Smooth muscle cell of bladder (primary cell): ENCODE measurements around the gene CCN6. TPM values are rescaled to one million over a fixed set of nuclear protein-coding genes. Genes with fewer than 3 reads are reported as not detected.

Experiments used
- total RNA-seq: library from RNA; depleted of rRNA; stranded (reverse); fragments of >200 nt; gene quantifications from 2 replicates; pipeline ENCODE4 v1.2.3, GENCODE V29; 2014

The CCN6 gene
- total RNA-seq = not detected in 2 replicates

DNA sequence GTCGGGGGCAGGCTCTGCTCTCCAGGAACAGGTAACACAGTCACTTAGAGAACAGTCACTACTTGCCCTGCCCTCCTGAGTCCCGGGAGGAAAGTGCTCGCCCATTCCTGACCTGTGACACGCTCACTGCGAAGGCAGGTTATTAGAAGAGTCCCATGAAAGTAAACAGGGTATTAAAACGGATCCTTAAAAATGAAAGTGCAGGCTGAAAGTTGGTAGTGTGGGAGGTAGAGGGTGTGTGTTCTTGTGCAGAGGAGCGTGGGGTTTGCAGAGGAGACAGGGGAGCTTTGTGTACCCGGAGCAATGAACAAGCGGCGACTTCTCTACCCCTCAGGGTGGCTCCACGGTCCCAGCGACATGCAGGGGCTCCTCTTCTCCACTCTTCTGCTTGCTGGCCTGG is at the start of gene CCN6:
CCN6 (plus strand) TSS at position 104 of the 400 bp plus-strand sequence; CDS start at position 358, 254 bp downstream.

DNA sequence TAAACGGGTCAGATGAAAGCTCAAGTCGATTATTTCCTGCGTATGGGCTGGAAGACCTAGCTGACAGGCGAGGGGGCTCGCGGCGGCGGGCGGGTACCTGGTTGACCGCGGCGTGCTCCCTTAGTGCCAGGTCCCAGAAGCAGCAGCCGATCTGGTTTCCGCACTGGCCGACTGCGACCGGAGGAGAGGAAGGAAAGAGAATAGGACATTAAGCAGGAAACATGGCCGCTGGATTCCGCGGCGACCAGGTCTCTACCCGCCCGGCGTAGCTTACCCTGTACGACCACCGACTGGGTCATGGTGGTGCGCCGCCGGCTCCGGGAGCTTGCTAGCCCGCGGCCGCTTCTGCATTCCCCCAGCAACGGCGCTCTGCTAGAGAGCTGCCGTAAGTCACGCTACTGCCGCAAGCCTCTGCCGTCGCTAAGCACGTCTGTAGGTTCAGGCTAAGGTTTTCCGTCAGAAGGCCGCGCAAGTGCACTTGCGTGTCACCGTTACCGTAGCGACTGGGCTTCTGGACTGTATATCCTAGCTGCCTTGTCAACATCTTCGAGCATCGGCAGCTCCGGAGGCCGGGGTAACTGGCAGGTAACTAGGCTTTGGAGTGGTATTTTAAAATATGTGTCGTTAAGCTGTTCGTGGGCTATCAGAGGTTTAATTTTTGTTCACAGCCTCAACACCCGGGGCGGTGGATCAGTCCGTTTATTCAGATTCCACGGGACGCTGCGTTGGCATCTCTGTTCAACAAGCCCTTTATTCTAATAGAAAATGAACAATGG is 33.4 kb downstream of the CCN6 start, which contains the start of the genes FAM229B and TUBE1:
FAM229B (plus strand) TSS at position 456 of the 776 bp plus-strand sequence. CDS start 11,693 bp downstream, outside the sequence.
TUBE1 (minus strand) TSS at position 347 of the 776 bp plus-strand sequence; CDS start at position 299, 48 bp downstream.

Other genes with a start within 250 kb of the CCN6 start
- 150 and 158 TPM in 2 replicates for gene FYN, start 180.7 kb upstream of the CCN6 start, total RNA-seq
- gene TUBE1, start 33.4 kb downstream of the CCN6 start, total RNA-seq = 21.2 and 36.4 TPM in 2 replicates
- 35.7 and 38.8 TPM in 2 replicates for gene FAM229B, start 33.5 kb downstream of the CCN6 start, total RNA-seq
- gene LAMA4, start 200.5 kb downstream of the CCN6 start, total RNA-seq = 385 and 421 TPM in 2 replicates